MM.1S (cell line): ENCODE measurements around the gene PPP6R2.

Source experiments
- DNase-seq: peaks from one replicate; pipeline ENCODE4 v3.0.0-alpha.2; 2015
- H2AFZ ChIP-seq: fragments of 300-600 bp; sonication (generic); 2 replicates; pipeline ENCODE4 v1.6.0; 2016; ENCODE audit warnings: antibody characterized with exemption, low read length
- H3F3A ChIP-seq: fragments of 300-600 bp; sonication (generic); 2 replicates; pipeline ENCODE4 v1.6.1; 2016; ENCODE audit warnings: mild to moderate bottlenecking, antibody characterized with exemption, low read length, moderate library complexity, mixed read lengths; ENCODE audit not compliant: insufficient read depth
- H3K27ac ChIP-seq: fragments of 300-600 bp; sonication (generic); 2 replicates; pipeline ENCODE4 v1.5.1; 2016; ENCODE audit warnings: mild to moderate bottlenecking, low read length
- H3K27me3 ChIP-seq: fragments of 300-600 bp; sonication (generic); replicated peaks from 2 replicates; pipeline ENCODE4 v1.6.0; 2016; ENCODE audit warnings: low read length; ENCODE audit not compliant: insufficient read depth
- H3K36me3 ChIP-seq: fragments of 300-600 bp; sonication (generic); replicated peaks from 2 replicates; pipeline ENCODE4 v1.6.1; 2016; ENCODE audit warnings: mild to moderate bottlenecking, low read length, mixed read lengths; ENCODE audit not compliant: insufficient read depth
- H3K4me1 ChIP-seq: fragments of 300-600 bp; sonication (generic); 2 replicates; pipeline ENCODE4 v1.6.1; 2016; ENCODE audit warnings: low read length, mixed read lengths
- H3K4me2 ChIP-seq: fragments of 300-600 bp; sonication (generic); 2 replicates; pipeline ENCODE4 v1.6.0; 2016; ENCODE audit warnings: low read depth, low read length
- H3K4me3 ChIP-seq: fragments of 300-600 bp; sonication (generic); 2 replicates; pipeline ENCODE4 v1.5.1; 2016; ENCODE audit warnings: low read length, mixed read lengths
- H3K79me2 ChIP-seq: fragments of 300-600 bp; sonication (generic); 2 replicates; pipeline ENCODE4 v1.6.1; 2016; ENCODE audit warnings: mixed run types, low read length, mixed read lengths
- H3K9ac ChIP-seq: fragments of 300-600 bp; sonication (generic); 2 replicates; pipeline ENCODE4 v1.6.1; 2016; ENCODE audit warnings: low read length, mixed read lengths
- H3K9me2 ChIP-seq: fragments of 300-600 bp; sonication (generic); replicated peaks from 2 replicates; pipeline ENCODE4 v1.6.1; 2016; ENCODE audit warnings: mild to moderate bottlenecking, low read length, mixed read lengths; ENCODE audit not compliant: insufficient read depth
- H3K9me3 ChIP-seq: fragments of 300-600 bp; sonication (generic); replicated peaks from 2 replicates; pipeline ENCODE4 v1.6.1; 2016; ENCODE audit warnings: mild to moderate bottlenecking, low read length, mixed read lengths; ENCODE audit not compliant: insufficient read depth
- H4K20me1 ChIP-seq: fragments of 300-600 bp; sonication (generic); 2 replicates; pipeline ENCODE4 v1.6.1; 2016; ENCODE audit warnings: mild to moderate bottlenecking, low read length, moderate library complexity, mixed read lengths; ENCODE audit not compliant: insufficient read depth
- EZH2 ChIP-seq: fragments of 300-600 bp; sonication (generic); optimal IDR thresholded peaks from 2 replicates; pipeline ENCODE3; 2017; ENCODE audit warnings: low read depth, mild to moderate bottlenecking, antibody characterized with exemption, low read length, mixed read lengths
- EZH2phosphoT487 ChIP-seq: fragments of 300-600 bp; sonication (generic); IDR thresholded peaks from 2 replicates; pipeline ENCODE4 v1.6.1; 2018; ENCODE audit warnings: antibody characterized with exemption, low read length
- TF ChIP-seq, protein P1 (sequence below): fragments of 300-600 bp; sonication (generic); IDR thresholded peaks from 2 replicates; pipeline ENCODE4 v1.5.1; 2016; ENCODE audit warnings: antibody characterized with exemption, low read length, mixed read lengths

PPP6R2 gene

DNA sequence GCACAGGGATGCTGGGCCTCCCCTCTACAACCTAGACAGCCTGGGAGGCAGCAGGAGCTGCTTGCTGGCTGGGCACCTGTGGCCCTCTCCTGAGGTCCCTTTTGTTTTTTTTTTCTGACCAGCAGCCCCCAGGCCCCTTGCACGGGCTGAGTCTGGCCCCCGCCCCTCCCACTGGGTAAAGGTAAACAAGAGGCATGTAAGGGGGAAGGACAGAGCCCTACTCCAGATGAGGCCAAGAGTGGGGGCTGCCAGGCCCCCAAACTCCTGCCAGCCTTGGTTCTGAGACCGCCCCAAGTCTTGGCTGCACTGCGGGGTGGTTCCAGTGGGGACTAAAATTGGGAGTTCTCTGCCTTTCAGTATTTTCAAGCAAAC lies 44.9 kb upstream of the PPP6R2 start:
- no peak overlapping the region for H3K4me3 ChIP-seq
- no peaks in the 10 kb centered on the region for H3K27me3 ChIP-seq
- no peaks in the 10 kb centered on the region for H3K4me1 ChIP-seq
- no peaks in the 10 kb centered on the region for H3F3A ChIP-seq
- H2AFZ ChIP-seq, result no peak overlapping the region
- H4K20me1 ChIP-seq, result no peaks in the 10 kb centered on the region
- DNase-seq, result no peak
- no peak overlapping the region for H3K9ac ChIP-seq
- no peak overlapping the region for H3K4me2 ChIP-seq
- no peaks in the 10 kb centered on the region for H3K36me3 ChIP-seq
- H3K9me3 ChIP-seq, result no peaks in the 10 kb centered on the region
- TF ChIP-seq EZH2 (no peak), EZH2phosphoT487 (no peak)
- TF ChIP-seq, protein P1, sequence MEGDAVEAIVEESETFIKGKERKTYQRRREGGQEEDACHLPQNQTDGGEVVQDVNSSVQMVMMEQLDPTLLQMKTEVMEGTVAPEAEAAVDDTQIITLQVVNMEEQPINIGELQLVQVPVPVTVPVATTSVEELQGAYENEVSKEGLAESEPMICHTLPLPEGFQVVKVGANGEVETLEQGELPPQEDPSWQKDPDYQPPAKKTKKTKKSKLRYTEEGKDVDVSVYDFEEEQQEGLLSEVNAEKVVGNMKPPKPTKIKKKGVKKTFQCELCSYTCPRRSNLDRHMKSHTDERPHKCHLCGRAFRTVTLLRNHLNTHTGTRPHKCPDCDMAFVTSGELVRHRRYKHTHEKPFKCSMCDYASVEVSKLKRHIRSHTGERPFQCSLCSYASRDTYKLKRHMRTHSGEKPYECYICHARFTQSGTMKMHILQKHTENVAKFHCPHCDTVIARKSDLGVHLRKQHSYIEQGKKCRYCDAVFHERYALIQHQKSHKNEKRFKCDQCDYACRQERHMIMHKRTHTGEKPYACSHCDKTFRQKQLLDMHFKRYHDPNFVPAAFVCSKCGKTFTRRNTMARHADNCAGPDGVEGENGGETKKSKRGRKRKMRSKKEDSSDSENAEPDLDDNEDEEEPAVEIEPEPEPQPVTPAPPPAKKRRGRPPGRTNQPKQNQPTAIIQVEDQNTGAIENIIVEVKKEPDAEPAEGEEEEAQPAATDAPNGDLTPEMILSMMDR, result no peak
- H3K27ac ChIP-seq, result no peak overlapping the region
- H3K9me2 ChIP-seq, result no peaks in the 10 kb centered on the region
- H3K79me2 ChIP-seq, result peaks cover 14% of the 10 kb centered on the region; the same call in 1 of the 2 replicates

DNA sequence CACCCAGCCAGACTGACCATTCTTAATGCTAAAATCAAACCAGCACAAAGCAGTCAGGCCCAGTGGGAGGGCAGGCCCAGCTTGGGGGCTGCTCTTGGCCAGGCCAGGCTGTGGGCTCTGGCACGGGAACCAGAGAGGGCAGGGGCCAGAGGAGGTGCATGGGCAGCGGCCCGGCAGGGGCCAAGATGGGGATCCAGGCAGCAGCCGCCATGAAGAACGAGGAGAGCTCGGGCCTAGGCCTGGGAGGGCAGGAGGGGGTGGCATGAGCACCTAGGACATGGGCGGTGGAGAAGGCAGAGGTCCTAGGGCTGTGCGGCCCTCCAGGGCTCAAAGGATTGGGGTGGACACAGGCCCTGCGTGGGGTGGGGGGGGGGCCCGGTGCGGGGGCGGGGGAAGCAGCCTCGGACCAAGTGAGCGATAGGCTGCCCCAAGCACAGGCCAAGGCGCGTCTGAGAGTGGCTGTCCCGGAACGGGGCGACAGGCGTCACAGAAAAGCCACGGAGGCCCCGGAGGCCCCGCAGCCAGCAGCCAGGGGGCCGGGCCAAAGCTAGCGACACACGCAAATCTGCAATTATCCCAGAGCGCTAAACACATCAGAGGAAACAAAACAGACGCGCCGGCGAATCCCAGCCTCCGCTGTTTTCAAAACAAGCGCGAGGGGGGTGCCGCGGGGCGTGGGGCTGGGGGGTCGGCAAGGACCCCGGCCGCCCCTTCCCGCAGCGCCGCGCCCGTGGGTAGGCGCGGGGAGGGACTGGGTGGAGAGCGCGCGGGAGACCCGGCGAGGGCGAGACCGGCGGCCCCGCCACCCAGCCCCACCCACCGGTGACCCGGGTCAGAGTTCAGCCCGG lies 44.0 kb upstream of the PPP6R2 start:
- no peak for DNase-seq
- no peaks in the 10 kb centered on the region for H3K9me2 ChIP-seq
- H3K4me3 ChIP-seq, result no peak overlapping the region
- H3K27ac ChIP-seq, result no peak overlapping the region
- H3K9ac ChIP-seq, result no peak overlapping the region
- H3K9me3 ChIP-seq, result no peaks in the 10 kb centered on the region
- H3F3A ChIP-seq, result no peaks in the 10 kb centered on the region
- peaks cover 17% of the 10 kb centered on the region for H3K79me2 ChIP-seq
- TF ChIP-seq, protein P1, result no peak
- TF ChIP-seq EZH2phosphoT487, result no peak
- no peak for TF ChIP-seq EZH2
- no peak overlapping the region for H3K4me2 ChIP-seq
- H3K27me3 ChIP-seq, result no peaks in the 10 kb centered on the region
- no peaks in the 10 kb centered on the region for H3K4me1 ChIP-seq
- H4K20me1 ChIP-seq, result no peaks in the 10 kb centered on the region
- H2AFZ ChIP-seq, result no peak overlapping the region
- H3K36me3 ChIP-seq, result no peaks in the 10 kb centered on the region

DNA sequence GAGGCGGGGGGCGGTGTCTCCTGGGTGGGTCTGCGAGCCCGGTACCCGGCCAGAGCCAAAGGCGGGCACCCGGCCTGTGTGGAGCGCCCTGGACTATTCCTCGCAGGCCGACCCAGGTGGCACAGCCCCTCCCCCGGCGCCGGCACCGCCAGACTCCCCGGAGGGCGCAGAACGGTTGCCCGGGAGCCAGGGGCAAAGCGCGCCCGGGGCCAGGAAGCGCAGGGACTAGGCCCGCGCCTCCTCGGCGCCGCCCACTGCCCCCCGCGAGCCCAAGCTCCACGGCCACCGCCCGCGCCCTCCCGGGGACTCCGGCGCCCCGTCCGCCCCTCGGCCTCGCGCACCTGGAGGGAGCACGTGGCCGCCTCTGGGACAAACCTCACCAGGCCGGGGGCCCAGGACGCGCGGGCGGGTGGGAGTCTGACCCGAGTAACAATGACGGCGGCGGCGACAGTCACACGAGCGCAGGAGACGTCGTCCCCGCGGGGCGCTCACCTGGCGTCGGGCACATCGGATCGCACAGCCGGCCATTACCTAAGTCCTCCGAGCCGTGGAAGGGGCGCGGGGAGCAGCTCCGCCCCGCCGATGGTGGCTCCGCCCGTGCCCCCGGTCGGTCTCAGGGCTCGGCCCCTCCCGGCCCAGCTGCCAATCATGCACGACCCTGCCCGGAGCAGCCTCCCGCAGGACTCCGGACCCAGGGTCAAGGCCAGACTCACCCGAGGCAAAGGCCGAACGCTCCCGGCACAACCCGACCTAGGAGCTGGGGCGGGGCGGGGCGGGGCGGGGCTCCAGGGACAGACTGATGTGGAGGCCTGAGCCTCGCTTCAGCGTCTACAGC lies 43.1 kb upstream of the PPP6R2 start:
- Histone ChIP-seq H3K4me1 (no peaks in the 10 kb centered on the region), H3K4me2 (no peak overlapping the region), H3K9me2 (no peaks in the 10 kb centered on the region), H3K27ac (no peak overlapping the region), H3K9me3 (no peaks in the 10 kb centered on the region), H3K79me2 (peaks cover 22% of the 10 kb centered on the region), H3F3A (no peaks in the 10 kb centered on the region), H2AFZ (no peak overlapping the region), H4K20me1 (no peaks in the 10 kb centered on the region), H3K36me3 (no peaks in the 10 kb centered on the region), H3K27me3 (no peaks in the 10 kb centered on the region), H3K4me3 (no peak overlapping the region), H3K9ac (no peak overlapping the region)
- no peak for DNase-seq
- TF ChIP-seq EZH2 (no peak), EZH2phosphoT487 (no peak)
- TF ChIP-seq, protein P1, result no peak
